ENCODE data around the gene MED20.

- no peak for TF ChIP-seq CTCF (conservative IDR thresholded peaks at IDR 0.05; ENCODE audit: low read depth, low read length)
- no peak for TF ChIP-seq EZH2phosphoT487 (IDR thresholded peaks at IDR 0.05; ENCODE audit: borderline replicate concordance, low read length)
- no peak for TF ChIP-seq EZH2 (IDR thresholded peaks at IDR 0.05; ENCODE audit: low read length, unreplicated experiment)
Measured at GRCh38 chr6:41909727-41910126, 11.2 kb downstream of the MED20 start.

All from PC-3 (cell line).